H1 (cell line): ENCODE data around the gene MPZL3. TPM values are rescaled to one million over a fixed set of nuclear protein-coding genes. Genes with fewer than 3 reads are reported as not detected.

ENCODE experiments used
- BRCA1 ChIP-seq: IDR thresholded peaks from 2 replicates; pipeline ENCODE4 v1.6.1; 2012; ENCODE audit warnings: low read depth, low read length, improper control_type of control experiment
- CBX8 ChIP-seq: fragments of 300-800, 300-1000 bp; sonication (generic); IDR thresholded peaks from 2 replicates; pipeline ENCODE4 v1.7.1; 2016; ENCODE audit warnings: low read depth, low read length, borderline replicate concordance
- CTCF ChIP-seq, 3 experiments: IDR thresholded peaks; 1 replicate in 2 of 3; 2 replicates in 1 of 3; pipeline versions ENCODE4 v1.5.1 to v1.6.1; 2011; ENCODE audit warnings: low read length in 3 of 3, mild to moderate bottlenecking in 3 of 3, inconsistent platforms in 2 of 3, low read depth in 1 of 3, moderate library complexity in 1 of 3; ENCODE audit not compliant: insufficient read depth in 1 of 3; ENCODE audit errors: control extremely low read depth in 1 of 3
- EGR1 ChIP-seq: IDR thresholded peaks from 2 replicates; pipeline ENCODE4 v1.6.1; 2011; ENCODE audit warnings: low read depth, low read length, borderline replicate concordance
- GTF2F1 ChIP-seq: IDR thresholded peaks from 2 replicates; pipeline ENCODE4 v1.6.1; 2012; ENCODE audit warnings: low read depth, low read length, improper control_type of control experiment, borderline replicate concordance
- HDAC2 ChIP-seq, 2 experiments: fragments of 300-600 bp in 1 of 2; sonication (generic) in 1 of 2; IDR thresholded peaks; 2 replicates each; pipeline ENCODE4 v1.6.1; 2011 to 2012; ENCODE audit warnings: low read depth in 2 of 2, low read length in 2 of 2, mild to moderate bottlenecking in 2 of 2, moderate library complexity in 2 of 2, borderline replicate concordance in 1 of 2, inconsistent platforms in 1 of 2
- JUND ChIP-seq: IDR thresholded peaks from 2 replicates; pipeline ENCODE4 v1.6.1; 2011; ENCODE audit warnings: mild to moderate bottlenecking, improper control_type of control experiment, low read length
- KDM4A ChIP-seq: IDR thresholded peaks from one replicate; pipeline ENCODE4 v1.7.1; 2012; ENCODE audit warnings: low read depth, mild to moderate bottlenecking, moderate library complexity, low read length, inconsistent platforms; ENCODE audit not compliant: severe bottlenecking
- KDM5A ChIP-seq: fragments of 200-600 bp; IDR thresholded peaks from 2 replicates; pipeline ENCODE4 v1.7.1; 2012; ENCODE audit warnings: mild to moderate bottlenecking, low read length, inconsistent platforms, mixed read lengths
- NANOG ChIP-seq: IDR thresholded peaks from 2 replicates; pipeline ENCODE4 v1.6.1; 2011; ENCODE audit warnings: low read length, low read depth, mild to moderate bottlenecking, inconsistent platforms; ENCODE audit not compliant: insufficient read depth, poor library complexity, severe bottlenecking
- POLR2A ChIP-seq, 2 experiments: IDR thresholded peaks; 1 replicate in 1 of 2; 2 replicates in 1 of 2; pipeline ENCODE4 v1.6.1; 2011; ENCODE audit warnings: low read depth in 2 of 2, low read length in 2 of 2, mild to moderate bottlenecking in 2 of 2; ENCODE audit errors: control extremely low read depth in 1 of 2
- RBBP5 ChIP-seq: IDR thresholded peaks from 2 replicates; pipeline ENCODE4 v1.7.1; 2012; ENCODE audit warnings: low read depth, mild to moderate bottlenecking, inconsistent platforms, low read length, moderate library complexity, borderline replicate concordance
- RFX5 ChIP-seq: IDR thresholded peaks from 2 replicates; pipeline ENCODE4 v1.6.1; 2011; ENCODE audit warnings: low read depth, low read length, improper control_type of control experiment, borderline replicate concordance
- RXRA ChIP-seq: IDR thresholded peaks from 2 replicates; pipeline ENCODE4 v1.6.1; 2011; ENCODE audit warnings: low read depth, mild to moderate bottlenecking, low read length, moderate library complexity; ENCODE audit not compliant: insufficient read depth
- SAP30 ChIP-seq: fragments of 300-600 bp; sonication (generic); IDR thresholded peaks from 2 replicates; pipeline ENCODE4 v1.7.1; 2012; ENCODE audit warnings: low read length, moderate library complexity, mild to moderate bottlenecking, inconsistent platforms; ENCODE audit not compliant: insufficient read depth, insufficient replicate concordance
- SIX5 ChIP-seq: IDR thresholded peaks from 2 replicates; pipeline ENCODE4 v1.6.1; 2011; ENCODE audit warnings: mild to moderate bottlenecking, low read depth, low read length
- SP2 ChIP-seq: IDR thresholded peaks from 2 replicates; pipeline ENCODE4 v1.6.1; 2012; ENCODE audit warnings: mild to moderate bottlenecking, low read length, inconsistent platforms
- SRF ChIP-seq: IDR thresholded peaks from 2 replicates; pipeline ENCODE4 v1.6.1; 2011; ENCODE audit warnings: mild to moderate bottlenecking, low read depth, low read length, moderate library complexity
- SUZ12 ChIP-seq: fragments of 200-600 bp; sonication (generic); IDR thresholded peaks from 2 replicates; pipeline ENCODE4 v1.6.1; 2012; ENCODE audit warnings: mild to moderate bottlenecking, inconsistent platforms, low read length, moderate library complexity, mixed read lengths
- TBP ChIP-seq: IDR thresholded peaks from 2 replicates; pipeline ENCODE4 v1.6.1; 2011; ENCODE audit warnings: low read depth, low read length, improper control_type of control experiment
- YY1 ChIP-seq: IDR thresholded peaks from 2 replicates; pipeline ENCODE4 v1.6.1; 2011; ENCODE audit warnings: low read depth, mild to moderate bottlenecking, low read length
- polyA plus RNA-seq, 7 experiments: library from polyadenylated mRNA; depleted of rRNA in 3 of 7; stranded (reverse) in 5 of 7; unstranded in 2 of 7; fragments of >200 nt in 5 of 7; fragments of 200-250 nt in 2 of 7; gene quantifications; 1 replicate in 5 of 7; 2 replicates in 1 of 7; 4 replicates in 1 of 7; pipeline versions ENCODE4 v1.2.1 to v1.2.3, GENCODE V29; 2011 to 2013; ENCODE audit warnings: missing spikeins in 2 of 7, mixed read lengths in 2 of 7
- total RNA-seq: library from RNA; stranded (reverse); fragmentation: NEBNext Ultra II Directional; extraction: Animal tissue kit (Norgen Biotek cat#: 25700); gene quantifications from 2 replicates; pipeline ENCODE4 v1.2.1, GENCODE V29; 2021

Gene MPZL3
- total and polyA plus RNA-seq, 2 of the 8 experiments (the other 6 are each of a cell fraction or from before 2014, with no cell fraction given): 1.1 to 3.9 TPM

- peak in 1 of 2 experiments; percentile 73; a peak in 2 of 3 replicates for TF ChIP-seq POLR2A (IDR thresholded peaks at IDR 0.05; ENCODE audit: control extremely low read depth in 1 of 2, low read depth in 2 of 2, low read length in 2 of 2)
- no peak for TF ChIP-seq EGR1
- TF ChIP-seq RXRA: no peak
- TF ChIP-seq NANOG: no peak
- TF ChIP-seq CTCF (IDR thresholded peaks at IDR 0.05; ENCODE audit: control extremely low read depth in 1 of 3, insufficient read depth in 1 of 3, low read depth in 1 of 3, low read length in 3 of 3): peak in 1 of 3 experiments; percentile 19; a peak in 1 of 4 replicates
- TF ChIP-seq TBP: peak; percentile 60; the same call in 1 of the 2 replicates
- no peak for TF ChIP-seq KDM5A
- TF ChIP-seq SRF: no peak
- TF ChIP-seq JUND: no peak
- TF ChIP-seq GTF2F1: no peak
- TF ChIP-seq SUZ12: peak; percentile 21; the same call in 1 of the 2 replicates
- TF ChIP-seq CBX8: no peak
- TF ChIP-seq KDM4A: no peak
- TF ChIP-seq SIX5: no peak
- TF ChIP-seq RFX5: no peak
- no peak for TF ChIP-seq YY1
- TF ChIP-seq HDAC2 (IDR thresholded peaks at IDR 0.05; ENCODE audit: borderline replicate concordance in 1 of 2, low read depth in 2 of 2, low read length in 2 of 2): no peak
- TF ChIP-seq SP2: no peak
- no peak for TF ChIP-seq BRCA1
- 0 out of 2 replicates have a peak, but pooled peaks have one; percentile 33 for TF ChIP-seq RBBP5
- TF ChIP-seq SAP30: no peak
These were observed 11.8 kb upstream of the MPZL3 start, which contains the start of gene MPZL2 (continued) for GRCh38 chr11:118263695-118264568.
